ENCODE results near the gene ARHGAP4. TPM values are rescaled to one million over a fixed set of nuclear protein-coding genes. Genes with fewer than 3 reads are reported as not detected.
A peak's percentile ranks its signal among the peaks of the same experiment; 100 is the strongest.

Gene ARHGAP4
- total RNA-seq, 1 experiment from 2014 or later, result 47.0 TPM

DNA sequence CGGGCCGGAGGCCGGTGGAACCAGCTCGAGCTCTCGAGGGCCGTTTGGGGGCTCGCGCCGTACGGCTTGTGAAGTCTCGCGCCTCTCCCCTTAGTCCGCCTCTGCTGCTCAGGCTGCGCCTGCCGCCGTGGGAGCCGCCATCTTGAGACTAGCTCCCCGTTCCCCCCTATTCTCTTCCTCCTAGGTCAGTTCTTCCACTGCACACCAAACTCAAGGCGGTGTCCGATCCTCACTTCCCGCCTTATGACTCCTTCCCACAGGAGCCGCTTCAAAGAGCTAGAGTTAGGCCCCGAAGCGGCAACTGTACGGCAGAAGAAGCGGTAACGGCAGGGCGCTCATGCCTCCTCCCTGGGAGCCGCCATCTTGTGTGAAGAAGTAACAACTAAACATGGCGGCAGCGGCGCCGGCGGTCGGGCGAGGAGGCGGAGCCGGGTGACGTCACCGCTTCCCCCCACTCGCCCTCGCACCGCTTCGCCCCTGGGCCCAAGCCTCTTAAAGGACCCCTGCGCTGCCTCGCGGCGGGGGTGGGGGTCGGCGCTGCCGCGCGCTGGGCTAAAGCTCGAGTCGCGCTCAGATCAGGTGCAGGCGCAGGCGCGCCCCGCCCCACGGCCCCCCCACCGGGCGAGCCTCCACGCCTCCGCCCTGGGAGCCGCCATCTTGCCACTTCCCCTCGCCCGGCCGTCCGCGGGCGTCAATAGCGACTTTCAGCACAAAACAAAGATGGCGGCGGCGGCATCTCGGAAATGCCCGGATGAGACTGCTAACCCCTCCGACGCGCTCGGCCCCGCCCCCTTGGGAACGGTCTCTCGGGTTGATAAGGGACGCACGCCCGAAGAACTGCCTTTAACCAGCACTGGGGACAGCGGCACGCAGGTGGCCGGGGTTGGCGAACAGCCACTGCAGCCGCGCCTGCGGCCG is 45.6 kb upstream of the ARHGAP4 start, which contains the start of gene HCFC1:
TSS of gene HCFC1 (minus strand) at position 369 of the 918 bp plus-strand sequence. CDS start 978 bp downstream, outside the sequence.
- no peaks in the 10 kb centered on the region for H3K9me3 ChIP-seq (ENCODE audit: insufficient read depth, low read depth)
- H4K20me1 ChIP-seq (ENCODE audit: insufficient read depth), result peaks cover 31% of the 10 kb centered on the region
- peak within 1 kb of the TSS; percentile 55 for H2AFZ ChIP-seq
- no peaks in the 10 kb centered on the region for H3K9me2 ChIP-seq (ENCODE audit: insufficient read depth)
- peaks cover 9% of the 10 kb centered on the region; the same call in 1 of the 2 replicates for H3F3A ChIP-seq (ENCODE audit: insufficient read depth, low read depth)
- peaks cover 13% of the 10 kb centered on the region for H3K4me1 ChIP-seq (replicated peaks; ENCODE audit: insufficient read depth)
- peaks cover 55% of the 10 kb centered on the region for H3K79me2 ChIP-seq (ENCODE audit: low read depth)
- no peak for TF ChIP-seq EZH2 (IDR thresholded peaks at IDR 0.05; ENCODE audit: low read depth)
- TF ChIP-seq, protein P1, sequence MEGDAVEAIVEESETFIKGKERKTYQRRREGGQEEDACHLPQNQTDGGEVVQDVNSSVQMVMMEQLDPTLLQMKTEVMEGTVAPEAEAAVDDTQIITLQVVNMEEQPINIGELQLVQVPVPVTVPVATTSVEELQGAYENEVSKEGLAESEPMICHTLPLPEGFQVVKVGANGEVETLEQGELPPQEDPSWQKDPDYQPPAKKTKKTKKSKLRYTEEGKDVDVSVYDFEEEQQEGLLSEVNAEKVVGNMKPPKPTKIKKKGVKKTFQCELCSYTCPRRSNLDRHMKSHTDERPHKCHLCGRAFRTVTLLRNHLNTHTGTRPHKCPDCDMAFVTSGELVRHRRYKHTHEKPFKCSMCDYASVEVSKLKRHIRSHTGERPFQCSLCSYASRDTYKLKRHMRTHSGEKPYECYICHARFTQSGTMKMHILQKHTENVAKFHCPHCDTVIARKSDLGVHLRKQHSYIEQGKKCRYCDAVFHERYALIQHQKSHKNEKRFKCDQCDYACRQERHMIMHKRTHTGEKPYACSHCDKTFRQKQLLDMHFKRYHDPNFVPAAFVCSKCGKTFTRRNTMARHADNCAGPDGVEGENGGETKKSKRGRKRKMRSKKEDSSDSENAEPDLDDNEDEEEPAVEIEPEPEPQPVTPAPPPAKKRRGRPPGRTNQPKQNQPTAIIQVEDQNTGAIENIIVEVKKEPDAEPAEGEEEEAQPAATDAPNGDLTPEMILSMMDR (conservative IDR thresholded peaks at IDR 0.05), result no peak
- POLR2A ChIA-PET (ENCODE audit: unreplicated experiment), result interaction anchor here (0.5 to 1.0 kb wide), 4 partner anchors 27 to 519 kb away, joined by 4 to 22 read pairs (median 8); partner anchors contain the start of genes AVPR2 and SLC10A3
- BruUV-seq (replicated peaks), result no TSS peak
- no peaks in the 10 kb centered on the region for H3K36me3 ChIP-seq (ENCODE audit: low read depth)
- H3K27ac ChIP-seq, result peak within 1 kb of the TSS; percentile 99
- peak within 1 kb of the TSS; percentile 92 for H3K4me3 ChIP-seq
- no peaks in the 10 kb centered on the region for H3K27me3 ChIP-seq (ENCODE audit: insufficient read depth, low read depth)
- peak within 1 kb of the TSS; percentile 89 for H3K4me2 ChIP-seq
- CTCF ChIA-PET, result no interaction called here
- DNase-seq, result peak; percentile 75 to 90
- intact Hi-C loops (cut with micrococcal nuclease; ENCODE audit: unreplicated experiment), result loop anchor here (1.0 to 2.0 kb wide), 4 partner anchors 31 to 576 kb away; partner anchors contain the start of genes EMD, IKBKG and MECP2

DNA sequence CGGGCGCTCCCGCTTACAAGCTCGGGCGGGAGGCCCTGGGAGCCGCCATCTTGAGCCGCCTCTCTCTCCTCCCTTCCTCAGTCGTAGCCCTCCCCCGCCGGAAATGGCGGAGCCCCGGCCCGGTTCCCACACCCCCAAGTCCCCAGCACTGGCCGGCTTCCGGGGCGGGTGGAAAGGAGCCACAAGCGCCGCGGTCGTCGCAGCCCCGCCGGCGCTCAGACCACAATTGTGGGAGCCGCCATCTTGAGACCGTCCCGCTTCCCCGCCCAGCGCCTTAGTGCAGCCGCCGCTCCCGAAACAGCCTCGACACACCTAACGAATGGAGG is 45.0 kb upstream of the ARHGAP4 start:
- H3K4me2 ChIP-seq, result peak overlapping the region; percentile 89
- peak overlapping the region; percentile 99 for H3K27ac ChIP-seq
- TF ChIP-seq EZH2 (IDR thresholded peaks at IDR 0.05; ENCODE audit: low read depth), result no peak
- TF ChIP-seq, protein P1 (conservative IDR thresholded peaks at IDR 0.05), result no peak
- H3K4me3 ChIP-seq, result peak overlapping the region; percentile 92
- CTCF ChIA-PET, result no interaction called here
- peaks cover 61% of the 10 kb centered on the region for H3K79me2 ChIP-seq (ENCODE audit: low read depth)
- H3F3A ChIP-seq (ENCODE audit: insufficient read depth, low read depth), result peaks cover 9% of the 10 kb centered on the region; the same call in 1 of the 2 replicates
- no peaks in the 10 kb centered on the region for H3K27me3 ChIP-seq (ENCODE audit: insufficient read depth, low read depth)
- no TSS peak for BruUV-seq (replicated peaks)
- H3K36me3 ChIP-seq (ENCODE audit: low read depth), result no peaks in the 10 kb centered on the region
- peaks cover 13% of the 10 kb centered on the region for H3K4me1 ChIP-seq (replicated peaks; ENCODE audit: insufficient read depth)
- intact Hi-C loops (cut with micrococcal nuclease; ENCODE audit: unreplicated experiment), result loop anchor here (1.0 to 2.0 kb wide), 4 partner anchors 32 to 576 kb away; partner anchors contain the start of genes EMD, IKBKG and MECP2
- H4K20me1 ChIP-seq (ENCODE audit: insufficient read depth), result peaks cover 38% of the 10 kb centered on the region
- POLR2A ChIA-PET (ENCODE audit: unreplicated experiment), result interaction anchor here (0.5 to 1.0 kb wide), 4 partner anchors 26 to 576 kb away, joined by 6 to 22 read pairs (median 8); partner anchors contain the start of genes IKBKG and SLC10A3
- H2AFZ ChIP-seq, result peak overlapping the region; percentile 49; the same call in 1 of the 2 replicates
- peak; percentile 65 to 94 for DNase-seq
- H3K9me3 ChIP-seq (ENCODE audit: insufficient read depth, low read depth), result no peaks in the 10 kb centered on the region
- H3K9me2 ChIP-seq (ENCODE audit: insufficient read depth), result no peaks in the 10 kb centered on the region

DNA sequence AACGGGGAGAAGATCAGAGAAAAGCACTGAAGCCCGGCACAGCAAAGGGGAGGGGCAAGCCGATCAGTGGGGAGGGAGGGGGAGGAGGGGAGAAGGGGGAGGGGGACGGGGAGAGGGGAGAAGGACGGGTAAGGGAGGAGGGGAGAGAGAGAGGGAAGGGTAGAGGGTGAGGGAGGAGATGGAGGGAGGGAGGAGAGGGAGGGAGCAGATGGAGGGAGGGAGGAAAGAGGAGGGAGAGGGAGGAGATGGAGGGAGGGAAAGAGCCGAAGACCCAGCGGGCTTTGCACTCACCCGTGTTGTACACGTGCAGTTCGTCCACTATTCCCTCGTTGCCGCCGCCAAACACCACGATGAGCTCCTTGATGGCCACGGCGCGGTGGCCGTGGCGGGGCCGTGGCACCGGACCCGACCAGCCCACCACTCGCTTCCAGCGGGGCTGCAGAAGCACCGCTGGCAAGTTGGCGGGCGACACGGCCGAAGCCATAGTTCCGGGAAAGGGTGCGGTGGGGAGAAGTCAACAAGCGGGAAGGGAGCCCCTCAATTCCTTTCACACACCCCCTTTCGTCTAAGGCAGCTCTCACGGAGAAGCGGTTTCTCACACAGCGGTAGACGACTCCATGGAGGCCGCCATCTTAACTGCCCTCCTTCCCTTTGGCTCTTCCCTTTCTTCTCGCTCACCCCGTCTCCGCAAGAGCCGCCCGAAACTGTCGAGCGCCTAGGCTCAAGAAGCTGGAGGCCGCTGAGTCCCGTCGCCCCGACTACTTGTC is 44.5 kb upstream of the ARHGAP4 start:
- H4K20me1 ChIP-seq (ENCODE audit: insufficient read depth), result peaks cover 43% of the 10 kb centered on the region
- no peaks in the 10 kb centered on the region for H3K9me3 ChIP-seq (ENCODE audit: insufficient read depth, low read depth)
- H3K27ac ChIP-seq, result peak overlapping the region; percentile 99
- no peaks in the 10 kb centered on the region for H3K9me2 ChIP-seq (ENCODE audit: insufficient read depth)
- DNase-seq, result peak in 1 of 2 experiments; percentile 33
- peaks cover 9% of the 10 kb centered on the region; the same call in 1 of the 2 replicates for H3F3A ChIP-seq (ENCODE audit: insufficient read depth, low read depth)
- no peaks in the 10 kb centered on the region for H3K36me3 ChIP-seq (ENCODE audit: low read depth)
- peak overlapping the region; percentile 92 for H3K4me3 ChIP-seq
- peak overlapping the region; percentile 89 for H3K4me2 ChIP-seq
- H3K27me3 ChIP-seq (ENCODE audit: insufficient read depth, low read depth), result no peaks in the 10 kb centered on the region
- TF ChIP-seq, protein P1 (conservative IDR thresholded peaks at IDR 0.05), result no peak
- TF ChIP-seq EZH2 (IDR thresholded peaks at IDR 0.05; ENCODE audit: low read depth), result no peak
- TSS peak; percentile 45 for BruUV-seq (replicated peaks)
- peaks cover 67% of the 10 kb centered on the region for H3K79me2 ChIP-seq (ENCODE audit: low read depth)
- no peak overlapping the region for H2AFZ ChIP-seq
- intact Hi-C loops (cut with micrococcal nuclease; ENCODE audit: unreplicated experiment), result loop anchor here (1.0 to 2.0 kb wide), 4 partner anchors 32 to 577 kb away; partner anchors contain the start of genes EMD, IKBKG and MECP2
- peaks cover 13% of the 10 kb centered on the region for H3K4me1 ChIP-seq (replicated peaks; ENCODE audit: insufficient read depth)
- CTCF ChIA-PET, result interaction anchor here (0.6 kb wide), 2 partner anchors 127 to 851 kb away, joined by 4 to 5 read pairs; no protein-coding TSS in a partner anchor
- POLR2A ChIA-PET (ENCODE audit: unreplicated experiment), result interaction anchor here (0.5 to 1.0 kb wide), 4 partner anchors 25 to 577 kb away, joined by 6 to 22 read pairs (median 8); partner anchors contain the start of genes IKBKG and SLC10A3
